GM21528 (cell line): ENCODE measurements around the gene RASD1.

Experiments
- ATAC-seq: cut with Tn5 transposase; IDR thresholded peaks from one replicate; pipeline ENCODE4 v1.9.1; 2021; ENCODE audit warnings: mild to moderate bottlenecking, moderate library complexity; ENCODE audit not compliant: unreplicated experiment, low FRiP score

Gene RASD1

GRCh38 chr17:17527956-17528500, 31.8 kb upstream of the RASD1 start:
- ATAC-seq = no peak

- no peak for ATAC-seq
Measured at GRCh38 chr17:17527534-17527933, 31.3 kb upstream of the RASD1 start.

GRCh38 chr17:17526369-17526768, 30.2 kb upstream of the RASD1 start:
- ATAC-seq = no peak

- ATAC-seq = no peak
Measured at GRCh38 chr17:17525956-17526355, 29.8 kb upstream of the RASD1 start.

GRCh38 chr17:17525311-17525710, 29.1 kb upstream of the RASD1 start:
- no peak for ATAC-seq

- no peak for ATAC-seq
Measured at GRCh38 chr17:17523731-17524490, 27.7 kb upstream of the RASD1 start.

GRCh38 chr17:17523001-17523730, 27.0 kb upstream of the RASD1 start:
- ATAC-seq = no peak

- no peak for ATAC-seq
Measured at GRCh38 chr17:17520599-17521232, 24.5 kb upstream of the RASD1 start.

GRCh38 chr17:17519886-17520285, 23.7 kb upstream of the RASD1 start:
- no peak for ATAC-seq

GRCh38 chr17:17518951-17519350, 22.8 kb upstream of the RASD1 start:
- ATAC-seq = no peak

- no peak for ATAC-seq
Measured at GRCh38 chr17:17518014-17518413, 21.8 kb upstream of the RASD1 start.

GRCh38 chr17:17516941-17517720, 20.9 kb upstream of the RASD1 start:
- ATAC-seq = no peak

GRCh38 chr17:17515934-17516930, 20.0 kb upstream of the RASD1 start:
- no peak for ATAC-seq

GRCh38 chr17:17514993-17515933, 19.1 kb upstream of the RASD1 start:
- ATAC-seq = no peak

- no peak for ATAC-seq
Measured at GRCh38 chr17:17514361-17514992, 18.3 kb upstream of the RASD1 start.

- no peak for ATAC-seq
Measured at GRCh38 chr17:17513626-17514025, 17.4 kb upstream of the RASD1 start.

- ATAC-seq = no peak
Measured at GRCh38 chr17:17512866-17513265, 16.7 kb upstream of the RASD1 start.
